GM12878 (cell line): ENCODE measurements around the gene PGAP6. TPM values are rescaled to one million over a fixed set of nuclear protein-coding genes. Genes with fewer than 3 reads are reported as not detected.

Experiments
- BACH1 ChIP-seq: fragments of 450-650 bp; IDR thresholded peaks from 2 replicates; pipeline ENCODE4 v1.6.1; 2017; ENCODE audit warnings: mild to moderate bottlenecking, borderline replicate concordance
- BHLHE40 ChIP-seq, 2 experiments: fragments of 450-650 bp in 1 of 2; IDR thresholded peaks; 2 replicates each; pipeline ENCODE4 v1.6.1; 2011 to 2017; ENCODE audit warnings: low read depth in 2 of 2, borderline replicate concordance in 1 of 2, improper control_type of control experiment in 1 of 2, low read length in 1 of 2, mild to moderate bottlenecking in 1 of 2
- CBFB ChIP-seq: IDR thresholded peaks from 2 replicates; pipeline ENCODE4 v1.6.1; 2016; ENCODE audit warnings: antibody characterized with exemption, low read depth
- DPF2 ChIP-seq: fragments of 450-650 bp; IDR thresholded peaks from 2 replicates; pipeline ENCODE4 v1.6.1; 2017; ENCODE audit warnings: mild to moderate bottlenecking
- GATAD2B ChIP-seq: fragments of 450-650 bp; conservative IDR thresholded peaks from 2 replicates; pipeline ENCODE4 v1.6.1; 2017; ENCODE audit warnings: low read depth, mild to moderate bottlenecking, moderate library complexity
- HCFC1 ChIP-seq: fragments of 150-350 bp; IDR thresholded peaks from 2 replicates; pipeline ENCODE4 v1.6.1; 2014; ENCODE audit warnings: low read length
- IKZF1 ChIP-seq: fragments of 450-650 bp; conservative IDR thresholded peaks from 2 replicates; pipeline ENCODE4 v1.6.1; 2017; ENCODE audit warnings: antibody characterized with exemption, mild to moderate bottlenecking
- MEF2B ChIP-seq: fragments of 450-650 bp; IDR thresholded peaks from 2 replicates; pipeline ENCODE4 v1.6.1; 2018; ENCODE audit warnings: mild to moderate bottlenecking, moderate library complexity; ENCODE audit not compliant: partially characterized antibody, poor library complexity, severe bottlenecking
- POLR2A ChIP-seq: IDR thresholded peaks from 2 replicates; pipeline ENCODE4 v1.6.1; 2011; ENCODE audit warnings: low read depth, mild to moderate bottlenecking, low read length
- RB1 ChIP-seq: fragments of 450-650 bp; formaldehyde crosslinking; IDR thresholded peaks from 2 replicates; pipeline ENCODE4 v1.6.1; 2017; ENCODE audit warnings: mild to moderate bottlenecking, borderline replicate concordance
- RUNX3 ChIP-seq: IDR thresholded peaks from 2 replicates; pipeline ENCODE4 v1.6.1; 2012; ENCODE audit warnings: low read length, inconsistent platforms
- TAF1 ChIP-seq: IDR thresholded peaks from 2 replicates; pipeline ENCODE4 v1.6.1; 2011; ENCODE audit warnings: mild to moderate bottlenecking, low read depth, low read length, borderline replicate concordance
- YY1 ChIP-seq: IDR thresholded peaks from 2 replicates; pipeline ENCODE4 v1.6.1; 2011; ENCODE audit warnings: low read depth, mild to moderate bottlenecking, low read length
- polyA plus RNA-seq, 11 experiments: library from polyadenylated mRNA; depleted of rRNA in 4 of 11; unstranded in 6 of 11; stranded (reverse) in 5 of 11; fragments of >200 nt; fragmentation: Nextera tagmentation in 4 of 11; fragmentation: Illumina TruSeq in 1 of 11; extraction: Ambion mirVana in 4 of 11; extraction: Trizol in 1 of 11; gene quantifications; 1 replicate in 1 of 11; 2 replicates in 10 of 11; pipeline versions ENCODE4 v1.2.1 to v1.2.3, GENCODE V29; 2011 to 2016; ENCODE audit warnings: inconsistent platforms in 2 of 11, missing spikeins in 2 of 11, low read depth in 1 of 11
- total RNA-seq, 4 experiments: library from RNA; depleted of rRNA in 3 of 4; stranded (reverse); fragments of >200 nt in 3 of 4; fragmentation: Illumina TruSeq in 1 of 4; extraction: Trizol in 1 of 4; gene quantifications; 2 replicates each; pipeline versions ENCODE4 v1.2.1 to v1.2.3, GENCODE V29; 2013 to 2021
- TF ChIP-seq, protein P1 (sequence below): fragments of 450-650 bp; IDR thresholded peaks from 2 replicates; pipeline ENCODE4 v1.6.1; 2016; ENCODE audit warnings: mild to moderate bottlenecking, moderate library complexity, borderline replicate concordance
- TF ChIP-seq, protein P2 (sequence below): fragments of 450-650 bp; conservative IDR thresholded peaks from 2 replicates; pipeline ENCODE4 v1.6.1; 2017; ENCODE audit warnings: mild to moderate bottlenecking, moderate library complexity
- TF ChIP-seq, protein P3 (sequence below): fragments of 450-650 bp; IDR thresholded peaks from 2 replicates; pipeline ENCODE4 v1.6.1; 2017; ENCODE audit warnings: mild to moderate bottlenecking, low read depth, inconsistent platforms; ENCODE audit not compliant: poor library complexity, severe bottlenecking
- TF ChIP-seq, protein P4 (sequence below): IDR thresholded peaks from 2 replicates; pipeline ENCODE4 v1.6.1; 2012; ENCODE audit warnings: mild to moderate bottlenecking, low read depth, low read length

Gene PGAP6
- total and polyA plus RNA-seq, 10 of the 15 experiments (the other 5 are each of a cell fraction or from before 2014, with no cell fraction given): 0.76 to 48.8 (median 18.4) TPM

DNA sequence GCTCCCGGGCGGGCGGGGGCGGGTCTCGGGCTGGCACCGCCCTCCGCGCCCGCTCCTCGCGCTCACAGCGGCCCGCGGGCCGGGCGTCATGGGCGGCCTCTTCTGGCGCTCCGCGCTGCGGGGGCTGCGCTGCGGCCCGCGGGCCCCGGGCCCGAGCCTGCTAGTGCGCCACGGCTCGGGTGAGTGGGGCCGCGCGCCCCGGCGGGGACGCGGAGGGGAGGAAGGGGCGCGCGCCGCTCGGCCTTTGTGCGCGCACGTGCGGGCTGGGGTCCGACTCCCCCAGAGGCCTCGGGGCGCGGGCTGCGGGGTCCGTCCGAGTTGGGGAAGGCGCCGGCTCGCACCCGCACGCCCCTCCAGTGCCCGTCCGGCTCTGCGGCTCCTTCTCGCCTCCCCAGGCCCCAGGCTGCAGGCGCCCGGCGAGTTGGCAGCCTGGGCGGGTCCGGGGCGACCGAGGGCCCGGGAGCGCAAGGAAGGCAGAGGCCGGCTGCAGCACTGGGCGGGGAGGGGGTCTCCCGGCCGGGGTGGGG is 15.4 kb upstream of the PGAP6 start, which contains the start of gene NME4 (continued):
- TF ChIP-seq, protein P1, sequence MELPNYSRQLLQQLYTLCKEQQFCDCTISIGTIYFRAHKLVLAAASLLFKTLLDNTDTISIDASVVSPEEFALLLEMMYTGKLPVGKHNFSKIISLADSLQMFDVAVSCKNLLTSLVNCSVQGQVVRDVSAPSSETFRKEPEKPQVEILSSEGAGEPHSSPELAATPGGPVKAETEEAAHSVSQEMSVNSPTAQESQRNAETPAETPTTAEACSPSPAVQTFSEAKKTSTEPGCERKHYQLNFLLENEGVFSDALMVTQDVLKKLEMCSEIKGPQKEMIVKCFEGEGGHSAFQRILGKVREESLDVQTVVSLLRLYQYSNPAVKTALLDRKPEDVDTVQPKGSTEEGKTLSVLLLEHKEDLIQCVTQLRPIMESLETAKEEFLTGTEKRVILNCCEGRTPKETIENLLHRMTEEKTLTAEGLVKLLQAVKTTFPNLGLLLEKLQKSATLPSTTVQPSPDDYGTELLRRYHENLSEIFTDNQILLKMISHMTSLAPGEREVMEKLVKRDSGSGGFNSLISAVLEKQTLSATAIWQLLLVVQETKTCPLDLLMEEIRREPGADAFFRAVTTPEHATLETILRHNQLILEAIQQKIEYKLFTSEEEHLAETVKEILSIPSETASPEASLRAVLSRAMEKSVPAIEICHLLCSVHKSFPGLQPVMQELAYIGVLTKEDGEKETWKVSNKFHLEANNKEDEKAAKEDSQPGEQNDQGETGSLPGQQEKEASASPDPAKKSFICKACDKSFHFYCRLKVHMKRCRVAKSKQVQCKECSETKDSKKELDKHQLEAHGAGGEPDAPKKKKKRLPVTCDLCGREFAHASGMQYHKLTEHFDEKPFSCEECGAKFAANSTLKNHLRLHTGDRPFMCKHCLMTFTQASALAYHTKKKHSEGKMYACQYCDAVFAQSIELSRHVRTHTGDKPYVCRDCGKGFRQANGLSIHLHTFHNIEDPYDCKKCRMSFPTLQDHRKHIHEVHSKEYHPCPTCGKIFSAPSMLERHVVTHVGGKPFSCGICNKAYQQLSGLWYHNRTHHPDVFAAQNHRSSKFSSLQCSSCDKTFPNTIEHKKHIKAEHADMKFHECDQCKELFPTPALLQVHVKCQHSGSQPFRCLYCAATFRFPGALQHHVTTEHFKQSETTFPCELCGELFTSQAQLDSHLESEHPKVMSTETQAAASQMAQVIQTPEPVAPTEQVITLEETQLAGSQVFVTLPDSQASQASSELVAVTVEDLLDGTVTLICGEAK: no peak
- TF ChIP-seq, protein P2, sequence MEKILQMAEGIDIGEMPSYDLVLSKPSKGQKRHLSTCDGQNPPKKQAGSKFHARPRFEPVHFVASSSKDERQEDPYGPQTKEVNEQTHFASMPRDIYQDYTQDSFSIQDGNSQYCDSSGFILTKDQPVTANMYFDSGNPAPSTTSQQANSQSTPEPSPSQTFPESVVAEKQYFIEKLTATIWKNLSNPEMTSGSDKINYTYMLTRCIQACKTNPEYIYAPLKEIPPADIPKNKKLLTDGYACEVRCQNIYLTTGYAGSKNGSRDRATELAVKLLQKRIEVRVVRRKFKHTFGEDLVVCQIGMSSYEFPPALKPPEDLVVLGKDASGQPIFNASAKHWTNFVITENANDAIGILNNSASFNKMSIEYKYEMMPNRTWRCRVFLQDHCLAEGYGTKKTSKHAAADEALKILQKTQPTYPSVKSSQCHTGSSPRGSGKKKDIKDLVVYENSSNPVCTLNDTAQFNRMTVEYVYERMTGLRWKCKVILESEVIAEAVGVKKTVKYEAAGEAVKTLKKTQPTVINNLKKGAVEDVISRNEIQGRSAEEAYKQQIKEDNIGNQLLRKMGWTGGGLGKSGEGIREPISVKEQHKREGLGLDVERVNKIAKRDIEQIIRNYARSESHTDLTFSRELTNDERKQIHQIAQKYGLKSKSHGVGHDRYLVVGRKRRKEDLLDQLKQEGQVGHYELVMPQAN: 0 out of 2 replicates have a peak, but pooled peaks have one; percentile 30
- TF ChIP-seq, protein P3, sequence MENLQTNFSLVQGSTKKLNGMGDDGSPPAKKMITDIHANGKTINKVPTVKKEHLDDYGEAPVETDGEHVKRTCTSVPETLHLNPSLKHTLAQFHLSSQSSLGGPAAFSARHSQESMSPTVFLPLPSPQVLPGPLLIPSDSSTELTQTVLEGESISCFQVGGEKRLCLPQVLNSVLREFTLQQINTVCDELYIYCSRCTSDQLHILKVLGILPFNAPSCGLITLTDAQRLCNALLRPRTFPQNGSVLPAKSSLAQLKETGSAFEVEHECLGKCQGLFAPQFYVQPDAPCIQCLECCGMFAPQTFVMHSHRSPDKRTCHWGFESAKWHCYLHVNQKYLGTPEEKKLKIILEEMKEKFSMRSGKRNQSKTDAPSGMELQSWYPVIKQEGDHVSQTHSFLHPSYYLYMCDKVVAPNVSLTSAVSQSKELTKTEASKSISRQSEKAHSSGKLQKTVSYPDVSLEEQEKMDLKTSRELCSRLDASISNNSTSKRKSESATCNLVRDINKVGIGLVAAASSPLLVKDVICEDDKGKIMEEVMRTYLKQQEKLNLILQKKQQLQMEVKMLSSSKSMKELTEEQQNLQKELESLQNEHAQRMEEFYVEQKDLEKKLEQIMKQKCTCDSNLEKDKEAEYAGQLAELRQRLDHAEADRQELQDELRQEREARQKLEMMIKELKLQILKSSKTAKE: no peak
- TF ChIP-seq BHLHE40 (IDR thresholded peaks at IDR 0.05; ENCODE audit: borderline replicate concordance in 1 of 2, low read depth in 2 of 2, low read length in 1 of 2): peak; percentile 71 to 97; a peak in 3 of 4 replicates
- peak; percentile 77 for TF ChIP-seq GATAD2B
- TF ChIP-seq, protein P4, sequence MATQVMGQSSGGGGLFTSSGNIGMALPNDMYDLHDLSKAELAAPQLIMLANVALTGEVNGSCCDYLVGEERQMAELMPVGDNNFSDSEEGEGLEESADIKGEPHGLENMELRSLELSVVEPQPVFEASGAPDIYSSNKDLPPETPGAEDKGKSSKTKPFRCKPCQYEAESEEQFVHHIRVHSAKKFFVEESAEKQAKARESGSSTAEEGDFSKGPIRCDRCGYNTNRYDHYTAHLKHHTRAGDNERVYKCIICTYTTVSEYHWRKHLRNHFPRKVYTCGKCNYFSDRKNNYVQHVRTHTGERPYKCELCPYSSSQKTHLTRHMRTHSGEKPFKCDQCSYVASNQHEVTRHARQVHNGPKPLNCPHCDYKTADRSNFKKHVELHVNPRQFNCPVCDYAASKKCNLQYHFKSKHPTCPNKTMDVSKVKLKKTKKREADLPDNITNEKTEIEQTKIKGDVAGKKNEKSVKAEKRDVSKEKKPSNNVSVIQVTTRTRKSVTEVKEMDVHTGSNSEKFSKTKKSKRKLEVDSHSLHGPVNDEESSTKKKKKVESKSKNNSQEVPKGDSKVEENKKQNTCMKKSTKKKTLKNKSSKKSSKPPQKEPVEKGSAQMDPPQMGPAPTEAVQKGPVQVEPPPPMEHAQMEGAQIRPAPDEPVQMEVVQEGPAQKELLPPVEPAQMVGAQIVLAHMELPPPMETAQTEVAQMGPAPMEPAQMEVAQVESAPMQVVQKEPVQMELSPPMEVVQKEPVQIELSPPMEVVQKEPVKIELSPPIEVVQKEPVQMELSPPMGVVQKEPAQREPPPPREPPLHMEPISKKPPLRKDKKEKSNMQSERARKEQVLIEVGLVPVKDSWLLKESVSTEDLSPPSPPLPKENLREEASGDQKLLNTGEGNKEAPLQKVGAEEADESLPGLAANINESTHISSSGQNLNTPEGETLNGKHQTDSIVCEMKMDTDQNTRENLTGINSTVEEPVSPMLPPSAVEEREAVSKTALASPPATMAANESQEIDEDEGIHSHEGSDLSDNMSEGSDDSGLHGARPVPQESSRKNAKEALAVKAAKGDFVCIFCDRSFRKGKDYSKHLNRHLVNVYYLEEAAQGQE: no peak
- no peak for TF ChIP-seq HCFC1
- TF ChIP-seq MEF2B: no peak
- TF ChIP-seq CBFB: no peak
- peak; percentile 72 for TF ChIP-seq BACH1
- peak; percentile 54; the same call in 1 of the 2 replicates for TF ChIP-seq RB1
- peak; percentile 54; the same call in 1 of the 2 replicates for TF ChIP-seq YY1
- TF ChIP-seq RUNX3: no peak
- TF ChIP-seq POLR2A: peak; percentile 64; the same call in 1 of the 2 replicates
- peak; percentile 44 for TF ChIP-seq IKZF1
- TF ChIP-seq TAF1: peak; percentile 48; the same call in 1 of the 2 replicates
- TF ChIP-seq DPF2: peak; percentile 78
- TF ChIP-seq, all 136 proteins: peak for 15
